GM19372 (cell line): Measurements from ENCODE around the gene CEP128.

Experiments used
- ATAC-seq: cut with Tn5 transposase; IDR thresholded peaks from one replicate; pipeline ENCODE4 v1.9.1; 2021; ENCODE audit warnings: mild to moderate bottlenecking, low read depth, moderate library complexity; ENCODE audit not compliant: unreplicated experiment

The CEP128 gene

GRCh38 chr14:80504781-80505180 is 436.8 kb downstream of the CEP128 start:
- ATAC-seq, result no peak

GRCh38 chr14:80498533-80498932 is 443.0 kb downstream of the CEP128 start:
- no peak for ATAC-seq

DNA sequence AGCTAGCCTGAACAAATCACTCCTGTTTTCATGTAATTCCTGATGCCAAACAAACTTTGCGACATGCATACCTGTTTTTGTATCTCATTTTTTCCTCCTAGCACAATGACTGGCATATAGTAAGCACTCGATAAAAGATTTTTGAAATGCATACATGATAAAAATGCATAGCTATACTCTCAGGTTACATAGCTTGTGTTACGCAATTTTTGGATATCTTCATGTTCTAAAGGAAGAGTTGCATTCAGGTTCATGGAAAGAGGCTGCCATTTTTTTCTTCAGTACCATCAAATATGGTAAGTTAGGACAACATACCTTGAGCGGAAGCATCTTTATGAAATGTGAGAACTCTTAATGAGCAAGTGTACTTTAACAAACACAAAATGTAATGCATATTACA is 445.4 kb downstream of the CEP128 start:
- ATAC-seq, result no peak

DNA sequence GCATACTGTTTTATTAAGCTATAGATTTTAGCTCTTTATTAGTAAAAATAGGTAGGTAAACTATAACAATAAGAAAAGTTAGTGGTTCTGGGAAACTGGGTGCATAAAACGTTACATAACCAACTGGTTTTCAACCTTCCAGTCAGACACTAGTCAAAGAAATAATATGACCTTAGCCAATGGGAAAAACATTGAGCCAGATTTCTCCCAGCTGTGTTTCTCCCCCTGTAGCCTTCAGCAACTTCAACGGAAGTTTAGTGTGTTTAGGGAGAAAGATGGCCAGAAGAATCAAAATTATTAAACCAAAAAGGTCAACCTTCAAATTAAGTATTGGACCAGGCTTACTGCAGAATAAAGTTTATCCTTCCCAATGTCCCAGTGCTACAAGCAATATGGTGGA is 446.8 kb downstream of the CEP128 start:
- ATAC-seq, result no peak

DNA sequence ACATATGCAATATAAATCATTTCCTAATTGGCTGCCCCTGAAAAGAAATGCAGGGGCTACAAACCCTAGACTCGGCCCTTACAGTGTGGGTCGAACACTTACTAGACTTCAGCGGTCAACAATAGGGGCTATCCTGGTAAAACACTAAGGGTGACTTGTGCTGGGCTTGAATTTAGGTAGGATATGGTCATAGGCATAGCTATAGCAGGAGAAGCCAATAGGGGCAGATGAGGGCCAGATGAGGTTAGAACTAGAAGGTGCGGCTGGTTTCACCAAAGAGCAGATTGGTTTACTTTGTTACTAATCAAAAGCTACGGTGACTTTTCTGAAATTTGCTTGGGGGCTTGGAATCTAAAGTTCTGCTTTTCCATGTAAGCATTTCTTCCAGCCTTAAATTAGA is 447.9 kb downstream of the CEP128 start:
- ATAC-seq, result no peak

DNA sequence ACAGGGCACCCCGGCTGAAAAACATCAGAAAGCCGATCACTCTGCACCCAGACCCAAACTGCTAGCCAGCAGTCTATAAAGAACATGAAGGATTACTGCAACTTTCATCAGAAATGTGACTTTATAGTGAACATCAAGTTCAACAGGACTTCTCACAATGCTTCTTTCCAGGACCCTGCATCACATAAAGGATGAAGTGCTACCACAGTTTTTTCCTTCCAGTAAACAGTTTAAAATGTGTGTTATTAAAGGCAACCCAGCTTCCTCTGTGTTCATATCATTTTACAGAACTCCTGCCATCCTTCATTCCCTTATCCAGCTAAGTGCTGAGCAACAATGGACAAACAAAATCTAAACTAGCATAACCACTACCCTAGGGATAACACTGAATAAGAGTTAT is 449.9 kb downstream of the CEP128 start:
- no peak for ATAC-seq

DNA sequence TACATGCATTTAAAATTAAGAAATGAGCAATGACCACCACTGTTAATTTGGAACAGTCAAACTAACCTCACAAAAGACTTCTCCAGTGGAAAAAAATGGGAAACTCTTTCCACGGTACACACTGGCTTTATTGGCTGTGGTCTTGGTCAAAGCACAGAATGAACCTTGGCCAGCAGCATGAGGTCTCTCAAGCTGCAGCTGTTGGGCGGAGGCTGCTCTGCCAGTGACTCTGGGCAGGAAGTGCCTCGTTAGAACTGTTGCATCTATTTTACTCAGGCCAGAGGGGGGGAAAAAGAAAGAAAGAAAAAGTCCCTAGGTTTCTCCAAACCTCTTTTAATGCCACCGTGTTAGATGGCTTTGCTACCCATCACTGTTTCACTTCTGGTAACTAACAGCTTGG is 450.4 kb downstream of the CEP128 start:
- no peak for ATAC-seq

GRCh38 chr14:80489513-80489912 is 452.0 kb downstream of the CEP128 start:
- ATAC-seq, result no peak

DNA sequence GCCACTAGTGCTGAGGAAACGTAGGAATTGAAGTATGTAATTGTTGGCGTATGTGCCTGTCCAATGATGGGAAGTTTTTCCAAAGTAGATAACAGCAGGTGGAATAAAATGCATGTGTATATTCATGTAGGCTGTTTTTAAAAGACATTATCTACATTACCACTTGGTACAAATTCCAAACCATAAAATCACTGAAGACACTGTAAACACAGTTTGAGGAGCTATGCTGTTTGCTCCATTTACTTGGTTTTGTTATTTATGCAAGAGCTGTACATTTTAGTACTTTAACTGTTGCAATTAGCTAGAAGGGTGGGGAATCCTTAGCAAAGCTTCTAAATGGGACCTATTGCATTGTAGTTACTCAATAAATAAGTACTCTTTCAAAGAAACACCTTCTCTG is 455.8 kb downstream of the CEP128 start:
- no peak for ATAC-seq

DNA sequence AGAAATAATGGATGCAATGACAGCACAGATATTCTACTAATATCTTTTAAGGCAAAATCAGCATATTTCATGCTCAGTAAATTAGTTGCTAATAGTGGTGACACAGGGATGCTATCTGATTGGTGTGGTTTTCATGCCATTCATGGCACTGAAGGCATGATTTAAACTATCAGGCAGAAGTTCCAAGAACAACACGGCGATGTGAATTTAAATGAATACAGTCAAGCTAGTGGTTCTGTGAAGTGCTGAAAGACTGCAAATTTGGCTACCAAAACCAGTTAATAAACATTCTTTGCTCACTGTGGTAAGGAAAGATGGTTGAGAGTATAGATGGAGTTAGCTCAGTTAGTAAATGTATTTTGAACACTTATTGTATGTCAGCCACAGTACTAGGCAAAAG is 458.2 kb downstream of the CEP128 start:
- no peak for ATAC-seq

DNA sequence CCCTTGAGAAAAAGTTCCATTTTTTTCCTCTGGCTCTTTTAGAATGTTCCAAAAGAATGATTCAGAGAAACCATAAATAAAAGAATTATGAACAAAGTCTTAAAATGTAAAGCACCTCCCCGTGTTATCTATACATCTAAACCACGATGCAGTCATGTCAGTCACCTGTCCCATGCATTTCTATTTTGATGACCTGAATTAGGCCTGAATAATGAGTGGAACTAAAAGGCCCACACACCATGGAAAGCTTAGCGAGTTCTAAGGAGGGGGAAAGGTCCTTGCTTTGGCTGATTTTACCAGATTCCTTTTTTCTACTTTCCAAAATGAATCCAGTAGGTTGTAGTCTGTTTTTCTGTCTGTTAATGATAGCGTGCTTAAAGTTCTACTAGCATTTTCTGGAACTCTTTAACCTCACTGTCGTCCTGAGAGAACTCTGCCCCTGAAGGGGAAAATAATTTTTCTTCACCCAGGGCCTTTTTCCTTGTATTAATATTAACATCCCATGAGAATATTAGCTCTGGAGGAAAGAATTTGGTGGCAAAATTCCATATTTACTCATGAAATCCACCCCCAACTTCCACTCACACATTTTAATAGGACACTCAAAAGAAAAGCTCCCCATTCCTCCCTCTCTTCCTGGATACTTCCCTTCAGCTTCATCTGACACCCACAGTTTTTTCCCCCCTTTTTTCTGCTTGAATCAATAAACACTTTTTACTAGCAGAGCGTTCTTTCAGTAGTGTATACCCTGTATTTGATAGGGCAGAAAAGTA is 464.0 kb downstream of the CEP128 start:
- no peak for ATAC-seq

DNA sequence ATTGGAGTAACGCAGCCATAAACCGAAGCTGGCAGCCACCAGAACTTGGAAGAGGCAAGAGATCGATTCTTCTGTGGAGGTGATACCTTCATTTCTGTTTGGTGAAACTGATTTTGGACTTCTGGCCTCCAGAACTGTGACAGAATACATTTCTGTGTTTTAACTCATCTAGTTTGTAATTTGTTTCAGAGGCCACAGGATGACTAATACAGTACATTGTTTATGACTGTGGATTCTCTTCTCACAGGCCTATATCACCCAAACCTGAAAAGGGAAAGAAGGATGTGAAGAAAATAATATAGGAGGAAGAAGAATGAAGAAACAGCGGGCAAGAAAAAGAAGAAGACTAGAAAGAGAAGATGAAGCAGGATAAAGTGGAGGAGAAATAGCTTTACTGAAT is 466.5 kb downstream of the CEP128 start:
- ATAC-seq, result no peak

- ATAC-seq, result no peak
These were observed 473.0 kb downstream of the CEP128 start for GRCh38 chr14:80468331-80469122.

GRCh38 chr14:80465546-80466220 is 475.9 kb downstream of the CEP128 start:
- ATAC-seq, result no peak

DNA sequence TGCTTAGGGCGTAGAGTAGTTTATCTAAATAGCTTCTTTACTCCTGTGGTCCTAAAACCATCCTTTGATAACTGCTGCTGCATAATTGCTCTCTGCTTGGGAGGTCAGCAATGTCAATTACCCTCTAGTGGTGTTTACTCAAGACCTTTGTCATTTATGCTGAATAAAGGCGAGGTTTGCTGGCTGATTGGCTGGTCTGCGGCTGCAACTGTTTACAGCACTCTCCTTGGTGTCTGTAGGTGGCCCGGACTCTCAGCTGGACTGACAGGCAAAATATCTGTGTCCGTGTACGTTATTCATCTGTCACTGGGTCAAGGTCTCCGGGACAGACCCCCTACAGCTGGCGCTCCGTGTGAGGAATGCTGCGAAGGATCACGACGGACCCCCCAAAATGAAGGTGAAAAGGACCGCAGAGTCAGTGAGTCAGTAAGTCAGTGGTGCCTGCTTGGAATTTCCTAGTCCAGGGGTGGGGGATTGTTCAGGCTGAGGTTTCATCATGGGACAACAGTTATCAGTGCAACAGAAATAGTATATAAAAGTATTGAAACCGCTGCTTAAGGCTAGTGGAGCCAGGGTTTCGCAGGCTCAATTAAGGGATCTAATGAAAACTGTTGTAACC is 476.9 kb downstream of the CEP128 start:
- no peak for ATAC-seq

GRCh38 chr14:80456209-80456608 is 485.3 kb downstream of the CEP128 start:
- no peak for ATAC-seq

GRCh38 chr14:80455031-80455430 is 486.5 kb downstream of the CEP128 start:
- no peak for ATAC-seq

DNA sequence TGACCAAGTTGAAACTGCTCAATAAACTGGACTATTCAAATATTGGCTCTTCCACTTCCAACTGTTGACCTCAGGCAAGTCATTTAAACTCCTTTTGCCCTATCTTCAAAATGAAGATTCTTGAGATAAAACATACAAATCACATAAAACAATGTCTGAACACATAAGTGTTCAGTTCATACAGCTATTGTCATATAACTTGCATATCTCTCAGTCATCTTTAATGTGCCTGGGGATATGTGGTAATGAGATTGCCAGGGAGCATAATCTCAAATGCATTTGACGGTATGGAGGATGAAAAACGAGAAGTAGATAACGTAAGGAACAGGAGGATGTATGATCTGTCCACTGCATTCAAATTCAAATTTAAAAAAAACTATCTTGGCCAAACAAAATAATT is 493.3 kb downstream of the CEP128 start:
- ATAC-seq, result no peak

GRCh38 chr14:80447392-80447791 is 494.1 kb downstream of the CEP128 start:
- no peak for ATAC-seq
